Upper lobe of left lung (tissue), 4 donors: ENCODE data around the gene HKDC1.

ENCODE experiments used
- POLR2A ChIP-seq, 4 donors: fragments of 450-650 bp; IDR thresholded peaks; one replicate each; pipeline ENCODE4 v1.5.1; 2016 to 2017; ENCODE audit warnings: antibody characterized with exemption in 4 of 4, mild to moderate bottlenecking in 2 of 4
- POLR2AphosphoS5 ChIP-seq, 2 donors: sonication (generic); formaldehyde crosslinking; IDR thresholded peaks; one replicate each; pipeline ENCODE4 v1.5.1; 2017; ENCODE audit warnings: antibody characterized with exemption in 2 of 2

DNA sequence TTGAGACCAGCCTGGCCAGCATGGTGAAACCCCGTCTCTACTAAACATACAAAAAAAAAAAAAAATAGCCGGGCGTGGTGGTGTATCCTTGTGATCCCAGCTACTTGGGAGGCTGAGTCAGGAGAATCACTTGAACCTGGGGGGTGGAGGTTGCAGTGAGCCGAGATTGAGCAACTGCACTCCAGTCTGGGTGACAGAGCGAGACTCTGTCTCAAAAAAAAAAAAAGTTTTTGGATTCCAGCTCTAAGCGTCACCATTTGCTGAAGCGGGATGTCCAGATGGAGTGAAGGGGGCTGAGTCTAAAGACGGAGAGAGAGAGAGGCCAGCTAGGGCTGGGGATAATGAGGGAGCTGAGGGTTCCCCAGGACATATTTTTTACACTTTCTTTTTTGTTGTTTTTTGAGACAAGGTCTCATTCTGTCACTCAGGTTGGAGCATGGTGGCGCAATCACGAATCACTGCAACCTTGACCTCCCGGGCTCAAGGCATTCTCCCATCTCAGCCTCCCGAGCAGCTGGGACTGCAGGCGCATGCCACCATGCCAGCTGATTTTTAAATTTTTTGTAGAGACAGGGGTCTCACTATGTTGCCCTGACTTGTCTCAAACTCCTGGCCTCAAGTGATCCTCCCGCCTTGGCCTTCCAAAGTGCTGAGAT lies 48.8 kb downstream of the HKDC1 start:
- TF ChIP-seq POLR2AphosphoS5 (IDR thresholded peaks at IDR 0.05) = no peak
- no peak for TF ChIP-seq POLR2A (IDR thresholded peaks at IDR 0.05)
